BJ (cell line): Measurements from ENCODE around the gene DCLK2. TPM values are rescaled to one million over a fixed set of nuclear protein-coding genes. Genes with fewer than 3 reads are reported as not detected.

Source experiments
- CTCF ChIA-PET: fragments of 350-600 bp; formaldehyde crosslinking; extraction: SDS; loops from one replicate; lab custom pipeline; 2021; ENCODE audit warnings: antibody characterized with exemption, inconsistent platforms; lab: Yijun Ruan, JAX
- POLR2A ChIA-PET: fragments of 300-600 bp; sonication (Branson Sonifier 250); formaldehyde crosslinking; extraction: SDS; loops from one replicate; lab custom pipeline; 2021; ENCODE audit warnings: antibody characterized with exemption; lab: Charles Lee
- DNase-seq: peaks from one replicate; pipeline ENCODE4 v3.0.0-alpha.2; 2011; ENCODE audit warnings: low read depth
- H3K27me3 ChIP-seq: 2 replicates; pipeline ENCODE4 v1.6.0; 2011; ENCODE audit warnings: low read length; ENCODE audit not compliant: control insufficient read depth, insufficient read depth
- H3K36me3 ChIP-seq: 2 replicates; pipeline ENCODE4 v1.5.1; 2011; ENCODE audit warnings: low read length; ENCODE audit not compliant: control insufficient read depth, insufficient read depth
- H3K4me3 ChIP-seq: 2 replicates; pipeline ENCODE4 v1.5.1; 2011; ENCODE audit warnings: low read depth, mild to moderate bottlenecking, control low read depth, low read length
- CTCF ChIP-seq: IDR thresholded peaks from 2 replicates; pipeline ENCODE4 v1.5.1; 2011; ENCODE audit warnings: low read depth, mild to moderate bottlenecking, control low read depth, inconsistent platforms, low read length, moderate library complexity; ENCODE audit not compliant: insufficient read depth
- polyA plus RNA-seq: library from polyadenylated mRNA; depleted of rRNA; stranded (reverse); fragments of >200 nt; gene quantifications from 2 replicates; pipeline ENCODE4 v1.2.3, GENCODE V29; 2011

The DCLK2 gene
- polyA plus RNA-seq, 1 experiment, result 38.8 TPM

DNA sequence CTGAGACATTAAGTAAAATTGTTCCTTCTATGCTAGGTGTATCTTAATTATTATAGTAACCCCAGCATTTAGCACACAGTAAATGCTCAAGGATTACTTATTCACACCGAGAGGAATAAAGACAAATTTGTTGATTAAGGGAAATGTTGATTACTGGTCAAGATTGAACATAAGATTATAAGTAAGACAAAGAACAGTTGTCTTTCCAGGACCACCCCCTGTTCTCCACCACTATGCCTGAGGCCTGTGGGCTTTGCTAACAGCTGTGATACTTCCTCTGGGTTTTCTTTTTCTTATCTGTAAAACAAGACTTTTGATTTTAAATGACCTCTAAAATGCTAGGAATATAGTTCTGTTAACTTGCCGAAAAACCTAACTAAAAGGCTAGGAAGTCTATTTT lies 128.0 kb downstream of the DCLK2 start:
- H3K27me3 ChIP-seq, result no peaks in the 10 kb centered on the region
- no peak for DNase-seq
- no peak for TF ChIP-seq CTCF
- ChIA-PET POLR2A (no interaction called here), CTCF (interaction anchor here (0.8 to 1.1 kb wide), 3 partner anchors 33 to 42 kb away, joined by 3 read pairs; no protein-coding TSS in a partner anchor)
- H3K36me3 ChIP-seq, result peaks cover 8% of the 10 kb centered on the region
- H3K4me3 ChIP-seq, result no peak overlapping the region

- Histone ChIP-seq H3K27me3 (no peaks in the 10 kb centered on the region), H3K36me3 (peaks cover 8% of the 10 kb centered on the region), H3K4me3 (no peak overlapping the region)
- POLR2A ChIA-PET, result no interaction called here
- no peak for TF ChIP-seq CTCF
- CTCF ChIA-PET, result interaction anchor here (1.0 to 1.1 kb wide), 2 partner anchors 33 to 43 kb away, joined by 3 read pairs; no protein-coding TSS in a partner anchor
- no peak for DNase-seq
These were observed 128.7 kb downstream of the DCLK2 start for GRCh38 chr4:150206954-150207353.

DNA sequence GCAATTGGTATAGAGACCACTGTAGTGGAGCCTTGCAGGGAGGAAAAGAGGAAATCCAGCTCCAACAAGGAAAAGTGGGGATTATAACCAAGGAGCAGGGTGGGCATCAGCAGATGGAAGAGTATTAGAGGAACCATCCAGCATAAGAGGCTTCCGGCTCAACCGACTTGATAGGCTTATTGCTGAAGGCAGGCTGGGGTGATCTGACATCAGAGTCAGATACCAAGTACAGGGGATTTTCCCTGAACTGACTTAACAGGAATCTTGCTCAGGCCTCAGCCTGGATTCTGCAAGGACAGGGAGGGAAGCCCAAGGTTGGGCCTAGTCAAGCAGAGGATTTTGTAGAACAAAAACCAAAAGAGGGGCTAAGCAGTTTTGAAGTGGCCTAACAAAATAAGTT lies 129.6 kb downstream of the DCLK2 start:
- ChIA-PET CTCF (interaction anchor here (1.8 to 3.8 kb wide), 2 partner anchors 92 to 197 kb away, joined by 4 to 16 read pairs; no protein-coding TSS in a partner anchor), POLR2A (no interaction called here)
- DNase-seq, result no peak
- Histone ChIP-seq H3K27me3 (no peaks in the 10 kb centered on the region), H3K36me3 (peaks cover 8% of the 10 kb centered on the region), H3K4me3 (no peak overlapping the region)
- no peak for TF ChIP-seq CTCF

DNA sequence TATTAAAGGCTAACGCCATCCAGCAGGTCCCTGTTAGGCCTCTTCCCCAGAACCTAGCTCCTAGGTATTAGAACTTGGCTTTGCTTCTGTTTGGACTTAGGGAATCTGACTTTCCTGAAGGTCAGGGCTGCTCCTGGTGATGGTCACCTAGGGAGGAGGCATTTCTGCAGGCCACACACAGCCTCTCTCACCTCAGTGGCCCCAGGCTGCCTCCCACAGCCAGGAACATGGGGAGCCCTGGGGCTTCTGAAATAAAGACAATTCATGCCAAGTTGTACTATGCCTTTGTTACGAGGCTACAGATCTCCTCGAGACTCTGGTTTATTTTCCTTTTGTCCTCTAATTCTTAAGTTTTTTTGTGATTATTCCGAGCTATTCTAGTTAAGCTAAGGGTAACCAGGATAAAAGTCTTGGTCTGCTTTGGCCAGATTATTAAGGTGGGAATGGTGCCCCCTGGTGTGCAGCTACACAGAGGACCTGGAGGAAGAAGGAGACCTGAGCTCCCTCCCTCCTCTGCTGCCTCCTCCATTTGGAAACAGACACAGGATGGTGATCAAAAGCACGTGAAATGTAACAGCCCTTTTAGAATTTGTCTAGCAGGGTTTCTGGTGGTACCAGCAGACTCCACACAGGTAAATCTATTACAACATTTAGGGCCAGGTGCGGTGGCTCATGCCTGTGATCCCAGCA lies 131.0 kb downstream of the DCLK2 start:
- TF ChIP-seq CTCF, result peak; percentile 55
- Histone ChIP-seq H3K4me3 (no peak overlapping the region), H3K27me3 (no peaks in the 10 kb centered on the region), H3K36me3 (peaks cover 8% of the 10 kb centered on the region)
- POLR2A ChIA-PET, result no interaction called here
- DNase-seq, result no peak
- CTCF ChIA-PET, result interaction anchor here (0.9 to 3.8 kb wide), 15 partner anchors 9 to 228 kb away, joined by 3 to 16 read pairs (median 4); no protein-coding TSS in a partner anchor

- Histone ChIP-seq H3K27me3 (no peaks in the 10 kb centered on the region), H3K4me3 (no peak overlapping the region), H3K36me3 (peaks cover 8% of the 10 kb centered on the region)
- POLR2A ChIA-PET, result interaction anchor here (0.6 kb wide), 1 partner anchor 14 kb away, joined by 6 read pairs; no protein-coding TSS in a partner anchor
- TF ChIP-seq CTCF, result no peak
- DNase-seq, result no peak
- CTCF ChIA-PET, result interaction anchor here (1.8 to 3.8 kb wide), 3 partner anchors 14 to 200 kb away, joined by 4 to 16 read pairs (median 7); no protein-coding TSS in a partner anchor
These were observed 132.8 kb downstream of the DCLK2 start for GRCh38 chr4:150211016-150211415.
